NCI-H1694 (cell line): Measurements from ENCODE around the gene ST8SIA5.

ENCODE experiments used
- DNase-seq: peaks from one replicate; lab custom pipeline; 2025; lab: John Stamatoyannopoulos, UW

ST8SIA5 gene

DNA sequence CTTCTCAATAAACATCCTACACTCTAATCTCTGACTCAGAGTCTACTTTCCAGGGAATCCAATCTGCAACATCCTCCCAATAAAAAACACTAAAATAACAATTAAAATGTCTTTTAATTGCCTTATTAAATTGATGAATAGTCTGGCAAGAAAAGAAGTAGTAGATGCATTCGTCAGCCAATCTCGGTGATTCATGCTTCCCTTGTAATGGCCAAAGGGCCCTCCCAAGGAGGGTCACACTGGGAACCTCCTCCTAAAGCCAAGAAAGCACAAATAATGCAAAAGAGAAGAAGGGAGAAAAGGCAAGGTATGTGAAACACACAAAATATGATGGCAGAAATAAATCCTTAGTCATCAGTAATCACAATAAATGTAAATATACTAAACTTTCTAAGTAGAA, 16.8 kb downstream of the ST8SIA5 start:
- DNase-seq, result no peak

DNA sequence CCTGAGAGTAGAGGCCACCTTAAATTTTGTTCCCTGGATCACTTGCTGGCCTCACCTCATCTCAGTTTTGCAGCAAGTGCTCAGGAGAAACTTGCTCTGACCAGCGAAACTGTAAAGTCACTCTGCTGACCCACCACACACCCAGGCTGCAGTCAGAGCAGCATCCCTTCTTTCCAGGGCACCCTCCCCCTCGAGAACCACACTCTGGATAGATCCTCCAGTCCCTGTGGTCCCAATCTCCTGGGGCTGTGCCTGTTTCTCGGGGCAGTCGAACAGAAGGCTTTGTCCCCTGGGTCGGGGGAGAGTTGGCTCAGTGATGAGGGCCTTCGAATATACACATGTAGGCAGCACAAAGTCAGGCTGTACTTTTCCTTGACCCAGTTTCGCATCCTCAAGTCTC, 18.4 kb downstream of the ST8SIA5 start:
- DNase-seq, result no peak

DNA sequence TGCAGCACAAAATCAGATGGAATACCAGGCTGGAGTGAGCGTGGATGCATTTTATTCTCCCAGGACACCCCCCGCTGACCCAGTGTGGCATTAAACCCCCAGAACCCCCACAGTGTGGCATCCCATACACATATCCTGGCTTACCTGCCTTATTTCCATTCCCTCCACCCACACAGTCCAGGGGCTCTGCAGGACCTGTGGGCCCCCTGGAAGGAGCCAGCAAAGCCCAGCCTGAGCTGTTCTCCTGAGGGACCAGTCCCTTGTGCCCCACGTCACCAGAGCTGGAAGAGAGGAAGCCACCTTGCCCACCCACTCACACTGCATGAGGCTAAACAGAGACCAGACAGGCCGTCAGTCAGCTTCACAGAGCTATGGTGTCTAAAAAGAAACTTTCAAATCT, 20.1 kb downstream of the ST8SIA5 start:
- DNase-seq, result no peak

DNA sequence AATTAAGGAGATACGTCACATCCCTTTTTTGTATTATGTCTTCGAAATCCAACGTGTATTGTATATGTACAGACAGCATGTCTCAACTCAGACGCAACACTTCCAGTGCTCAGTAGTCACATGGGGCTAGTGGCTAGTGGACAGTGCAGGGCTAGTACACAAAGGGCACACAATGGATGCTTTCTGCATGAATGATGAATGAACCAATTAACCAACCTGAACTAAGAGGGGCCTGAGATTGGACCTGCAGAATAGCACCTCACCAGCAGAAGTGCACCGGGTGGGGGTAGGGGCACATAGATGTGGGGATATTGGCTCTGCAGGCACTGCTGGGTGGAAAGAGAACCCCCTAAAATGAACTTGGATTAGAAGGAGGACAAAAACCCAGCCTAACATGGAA, 20.7 kb downstream of the ST8SIA5 start:
- DNase-seq, result no peak

DNA sequence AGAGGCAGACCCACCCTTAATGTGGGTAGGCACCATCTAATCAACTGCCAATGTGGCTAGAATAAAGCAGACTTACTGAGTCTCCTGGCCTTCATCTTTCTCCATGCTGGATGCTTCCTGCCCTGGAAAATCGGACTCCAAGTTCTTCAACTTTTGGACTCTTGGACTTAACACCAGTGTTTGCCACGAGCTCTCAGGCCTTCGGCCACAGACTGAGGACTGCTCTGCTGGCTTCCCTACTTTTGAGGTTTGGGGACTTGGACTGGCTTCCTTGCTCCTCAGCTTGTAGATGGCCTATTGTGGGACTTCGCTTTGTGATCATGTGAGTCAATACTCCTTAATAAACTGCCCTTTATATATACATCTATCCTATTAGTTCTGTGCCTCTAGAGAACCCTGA, 21.9 kb downstream of the ST8SIA5 start:
- DNase-seq, result no peak

DNA sequence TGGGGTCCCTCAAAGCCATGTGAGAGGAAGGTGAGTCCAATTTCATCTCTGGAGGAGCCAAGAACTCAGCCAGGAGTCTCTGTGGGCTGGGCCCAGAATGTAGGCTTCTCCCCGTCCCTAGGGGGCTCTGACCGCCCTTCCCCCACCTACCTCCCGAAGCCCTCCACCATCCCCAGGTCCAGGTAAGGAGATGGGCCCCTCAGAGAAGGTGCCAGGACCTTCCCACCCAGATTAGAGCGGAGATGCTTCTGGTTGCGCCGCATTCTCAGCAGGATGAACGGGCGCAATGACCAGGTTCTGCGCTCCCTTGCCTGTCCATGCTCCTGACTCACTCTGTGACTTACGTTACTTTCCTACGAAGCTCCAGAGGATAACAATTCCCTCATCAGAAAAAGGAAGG, 23.0 kb downstream of the ST8SIA5 start:
- DNase-seq, result no peak

DNA sequence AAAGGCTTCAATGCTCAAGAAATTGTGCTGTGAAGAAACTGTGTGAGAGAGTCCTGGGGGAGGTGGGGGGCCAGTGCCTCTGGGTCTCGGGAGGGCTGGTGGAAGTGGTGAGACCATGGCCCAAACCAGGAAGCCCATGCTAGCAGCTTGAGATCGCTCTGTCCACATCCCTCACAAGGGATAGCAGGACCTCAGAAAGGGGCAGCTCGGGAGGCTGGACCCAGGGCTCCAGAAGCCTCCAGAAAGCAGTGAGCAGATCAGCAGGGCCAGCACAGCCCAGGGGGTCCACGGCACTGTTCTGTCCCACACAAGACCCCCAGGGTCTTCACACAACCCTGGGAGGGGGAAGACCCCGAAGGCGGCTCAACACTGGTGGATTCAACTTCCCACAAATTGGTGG, 24.1 kb downstream of the ST8SIA5 start:
- no peak for DNase-seq

DNA sequence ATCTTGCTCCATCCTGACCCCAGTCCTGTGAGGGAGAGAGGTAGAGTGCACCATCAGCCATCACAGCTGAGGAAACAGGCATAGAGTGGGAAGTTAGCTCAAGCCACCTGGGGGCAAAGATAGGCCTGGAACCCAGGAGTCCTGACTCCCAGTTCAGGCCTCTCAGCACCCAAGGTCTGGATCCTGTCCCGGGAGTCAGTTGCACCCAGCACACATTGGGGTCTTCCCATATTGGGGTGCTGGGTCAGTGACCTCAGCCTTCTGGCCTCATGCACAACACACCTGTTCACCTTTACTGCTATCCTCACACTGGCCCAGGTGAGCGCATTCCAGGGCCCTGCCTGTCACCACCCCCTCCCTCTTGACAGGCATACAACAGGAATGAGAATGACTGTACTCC, 24.7 kb downstream of the ST8SIA5 start:
- no peak for DNase-seq

DNA sequence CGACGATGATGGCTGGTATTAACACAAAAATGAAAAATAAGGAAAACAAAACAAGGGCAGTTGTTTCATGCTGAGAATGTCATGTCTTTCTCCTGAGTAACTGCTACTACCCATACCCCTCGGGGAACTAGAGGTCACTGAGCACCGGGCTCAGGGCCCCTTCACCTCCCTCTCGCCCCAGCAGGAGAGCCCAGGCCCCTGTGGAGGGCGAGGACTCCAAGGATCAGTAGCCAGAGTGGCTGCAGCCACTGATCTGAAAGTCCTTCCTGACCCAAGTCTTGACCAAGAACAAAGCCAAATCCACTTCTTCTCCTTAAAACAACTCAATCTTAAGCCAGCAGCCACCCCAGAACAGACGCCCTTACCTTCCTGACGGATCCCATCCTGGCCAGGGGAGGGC, 25.5 kb downstream of the ST8SIA5 start:
- no peak for DNase-seq

DNA sequence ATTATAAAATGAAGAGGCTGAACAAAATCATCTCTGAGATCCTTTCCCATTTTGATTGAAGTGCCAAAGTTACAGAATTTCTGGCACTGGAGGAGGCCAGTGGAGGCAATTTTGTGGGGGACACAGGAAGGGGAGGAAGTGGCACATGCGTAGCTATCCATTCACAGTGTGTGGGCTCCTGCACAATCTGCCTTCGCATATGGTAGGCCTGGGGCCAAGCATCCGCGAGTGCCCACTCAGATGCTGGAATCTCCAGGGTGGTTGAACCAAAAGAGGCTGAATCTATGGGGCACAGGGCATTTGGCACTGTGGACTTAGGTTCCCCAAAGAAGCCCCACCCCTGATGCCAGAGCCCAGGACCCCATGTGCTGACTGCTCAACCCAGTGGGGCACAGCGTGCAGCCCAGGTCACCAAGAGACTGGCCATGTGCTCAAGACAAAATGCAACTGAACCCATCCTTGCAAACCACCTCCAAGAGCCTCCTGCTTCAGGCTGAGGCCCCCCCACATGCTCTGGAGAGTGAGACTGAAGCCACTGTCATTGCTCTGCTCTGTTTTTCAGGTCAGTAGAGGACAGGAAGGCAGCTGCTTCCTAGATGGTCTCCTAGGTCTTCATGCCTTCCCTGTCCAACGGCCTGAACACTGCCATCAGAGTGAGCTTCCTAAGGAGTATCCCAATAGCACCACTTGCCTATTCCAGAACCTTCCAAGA, 28.5 kb downstream of the ST8SIA5 start:
- no peak for DNase-seq

DNA sequence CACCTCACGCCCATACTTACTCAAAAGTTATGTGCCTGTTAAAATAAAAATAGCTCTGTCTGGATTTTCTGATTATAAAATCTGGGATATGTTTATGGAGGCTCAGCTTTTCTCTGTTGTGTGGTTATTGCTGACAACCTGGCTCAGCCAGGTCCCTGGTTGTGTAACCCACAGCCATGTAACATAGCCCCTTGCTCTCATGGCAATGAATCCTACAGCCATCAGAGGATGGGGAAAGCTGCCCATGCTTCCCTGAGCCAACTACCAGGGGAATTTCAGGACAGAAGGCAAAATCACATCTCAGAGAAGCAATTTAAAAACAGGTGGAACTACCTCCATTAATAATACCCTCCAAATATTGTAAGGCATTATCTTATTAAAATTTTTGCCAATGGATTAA, 29.7 kb downstream of the ST8SIA5 start:
- DNase-seq, result no peak

DNA sequence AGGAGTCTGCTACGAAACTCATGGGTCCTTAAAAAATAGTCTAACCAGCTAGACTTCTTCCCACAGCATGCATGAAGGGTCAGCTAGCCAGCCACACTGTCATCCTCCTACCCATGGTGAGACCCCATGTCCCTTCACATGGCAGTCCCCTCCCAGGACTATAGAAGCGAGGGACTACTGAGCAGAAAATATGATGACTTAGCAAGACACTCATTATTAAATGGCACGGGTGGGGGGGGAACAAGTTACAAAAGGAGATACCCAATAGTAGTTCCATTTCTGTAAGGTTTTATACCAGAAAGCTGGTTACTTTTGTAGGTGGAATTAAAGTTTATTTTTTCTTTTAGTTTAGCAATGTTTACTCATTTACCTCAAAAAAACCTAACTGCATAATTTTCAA, 31.5 kb downstream of the ST8SIA5 start:
- DNase-seq, result no peak

DNA sequence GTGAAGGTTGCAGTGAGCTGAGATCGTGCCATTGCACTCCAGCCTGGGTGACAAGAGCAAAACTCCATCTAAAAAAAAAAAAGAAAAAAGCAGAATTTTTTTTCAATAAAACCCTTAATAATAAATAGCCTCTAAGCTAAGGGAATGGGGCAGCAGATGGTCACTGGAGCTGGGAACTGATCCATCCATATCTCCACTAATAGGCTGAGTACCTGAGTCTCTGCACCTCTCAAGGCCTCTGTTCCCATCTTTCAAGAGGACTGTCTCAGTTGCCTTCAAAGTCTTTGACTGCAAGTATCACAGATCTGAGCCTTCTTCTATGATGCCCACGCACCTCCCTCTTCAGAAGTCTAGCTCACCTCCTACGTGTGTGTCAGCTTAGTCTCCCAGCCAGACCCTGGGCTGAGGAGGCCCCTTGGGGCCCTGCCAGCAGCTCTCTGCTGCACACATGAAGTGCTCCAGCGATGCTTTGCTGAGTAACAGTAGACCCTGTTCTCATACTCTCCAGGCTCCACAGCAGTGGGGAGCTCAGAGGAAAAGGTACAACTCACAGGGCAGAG, 32.9 kb downstream of the ST8SIA5 start:
- DNase-seq, result no peak

DNA sequence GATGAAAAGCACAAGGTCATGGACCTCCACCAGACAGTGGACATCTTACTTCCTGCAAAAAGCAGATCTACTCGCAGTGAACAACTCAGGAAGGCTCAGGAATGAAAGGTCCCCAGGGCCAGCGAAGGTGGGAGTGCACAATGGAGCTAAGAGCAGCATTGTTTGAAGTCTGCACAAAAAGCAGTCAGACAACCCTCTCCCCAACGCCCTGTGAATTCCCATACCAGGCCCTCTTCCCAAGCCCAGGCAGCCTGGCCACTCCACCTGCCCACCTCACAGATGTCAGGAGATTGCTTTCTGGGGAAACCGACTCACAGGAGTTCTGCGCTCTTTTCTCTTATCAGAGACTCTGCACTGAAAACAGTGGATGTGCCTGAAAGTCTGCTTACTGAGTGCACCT, 34.8 kb downstream of the ST8SIA5 start:
- no peak for DNase-seq

DNA sequence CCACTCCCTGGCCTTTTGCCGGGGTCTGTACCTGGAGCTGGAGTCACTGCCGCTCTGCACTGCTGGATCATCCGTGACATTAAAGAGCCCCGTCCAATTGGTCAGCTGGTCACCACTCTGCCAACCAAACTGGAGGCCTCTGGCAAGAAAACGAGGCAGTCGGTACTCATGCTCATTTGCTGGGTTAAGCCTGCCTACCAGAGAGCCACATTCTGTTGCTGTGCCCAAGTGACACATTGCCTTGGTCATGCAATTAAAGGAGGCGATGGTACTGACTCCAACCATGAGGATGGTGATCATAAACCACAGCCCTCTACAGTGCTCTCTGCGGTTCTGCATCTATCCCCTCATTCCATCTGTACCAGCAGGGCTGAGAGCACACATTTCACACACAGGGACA, 35.5 kb downstream of the ST8SIA5 start:
- no peak for DNase-seq

DNA sequence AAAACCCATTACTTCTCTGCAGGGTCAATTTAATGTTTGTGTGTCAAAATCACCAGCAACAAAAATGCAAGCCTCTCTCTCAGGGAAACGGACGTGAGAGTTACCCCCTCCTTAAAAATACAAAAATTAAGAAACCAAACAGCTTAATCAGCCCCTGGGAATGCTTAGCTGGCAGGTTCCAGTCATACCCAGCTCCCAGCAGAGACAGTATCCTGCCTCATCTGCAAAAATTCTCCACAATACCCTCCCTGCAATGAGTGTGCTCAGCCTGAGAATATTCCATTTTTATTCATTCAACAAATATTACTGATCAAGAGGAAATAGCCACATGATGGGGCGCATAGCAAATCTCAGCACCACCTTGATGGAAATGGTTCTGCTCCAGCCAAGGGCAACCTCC, 36.3 kb downstream of the ST8SIA5 start:
- DNase-seq, result no peak

DNA sequence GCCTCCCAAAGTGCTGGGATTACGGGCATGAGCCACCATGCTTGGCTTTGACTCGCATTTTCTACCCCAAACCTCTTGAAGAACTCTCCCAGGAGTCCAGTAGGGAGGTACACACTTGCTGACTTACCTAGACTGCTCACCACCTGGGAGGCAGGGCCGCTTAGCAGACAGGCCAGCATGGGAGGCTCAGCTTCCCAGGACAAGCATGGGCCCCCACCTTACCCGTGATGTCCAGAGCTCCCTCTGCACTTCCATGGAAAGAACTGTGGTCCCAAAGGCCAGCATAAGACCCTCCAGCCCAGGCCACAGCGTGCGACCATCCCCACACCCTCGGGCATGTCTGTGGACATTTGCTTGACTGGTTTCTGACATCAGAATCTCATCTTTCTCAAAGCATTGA, 36.8 kb downstream of the ST8SIA5 start:
- no peak for DNase-seq

DNA sequence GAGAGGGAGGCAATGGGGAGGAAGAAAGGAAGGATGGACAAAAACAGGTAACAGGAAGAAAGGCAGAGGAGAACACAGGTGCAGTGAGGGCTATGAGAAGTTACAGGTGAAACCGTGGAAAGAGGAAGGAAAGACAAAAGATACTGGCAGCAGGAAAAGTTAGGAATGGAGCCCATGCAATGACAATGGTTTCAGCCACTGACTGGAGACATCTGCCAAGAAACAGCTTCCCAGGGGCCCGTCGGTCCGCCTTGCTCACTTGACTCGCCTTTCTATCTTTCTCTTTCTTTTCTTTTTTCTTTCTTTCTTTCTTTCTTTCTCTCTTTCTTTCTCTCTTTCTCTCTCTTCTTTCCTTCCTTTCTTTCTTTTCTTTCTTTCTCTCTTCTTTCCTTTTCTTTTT, 37.5 kb downstream of the ST8SIA5 start:
- DNase-seq, result no peak

DNA sequence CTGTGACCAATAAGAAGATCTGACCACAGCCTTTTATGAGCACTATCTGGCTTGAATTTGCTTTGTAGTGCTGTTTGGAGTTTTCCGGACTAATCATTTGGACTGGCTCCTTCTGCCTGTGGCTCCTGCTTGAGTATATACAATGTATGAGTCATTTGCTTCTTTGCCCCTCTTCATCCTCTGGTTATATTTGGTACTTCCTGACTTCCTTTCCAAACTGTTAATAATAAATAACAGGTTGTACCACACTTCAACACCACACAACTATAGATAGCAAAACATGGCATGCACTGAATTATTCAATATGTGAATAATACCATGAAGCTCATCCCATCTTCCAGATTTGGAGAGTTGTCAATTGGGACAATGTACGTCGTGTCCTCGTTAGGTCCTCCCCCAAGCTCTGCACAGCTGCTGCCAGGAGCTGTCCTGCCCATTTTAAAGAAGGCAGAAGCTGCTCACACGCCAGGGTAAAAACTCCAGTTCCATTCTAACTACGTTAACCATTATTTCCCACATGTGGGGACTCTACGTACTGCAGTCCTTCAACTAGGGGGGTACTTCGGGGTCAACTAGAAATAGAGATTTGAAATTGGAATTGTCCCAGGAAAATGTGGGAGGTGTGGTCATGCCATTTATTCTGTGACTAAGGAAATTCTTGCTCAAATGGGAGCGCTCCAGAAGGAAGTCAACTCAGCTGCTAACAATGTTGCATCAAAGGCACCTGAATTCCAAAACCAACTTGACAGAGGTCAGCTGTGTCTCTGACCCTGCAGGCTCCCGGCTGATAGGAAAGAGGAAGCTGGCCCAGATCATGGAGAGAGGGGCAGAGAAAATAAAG, 38.1 kb downstream of the ST8SIA5 start:
- DNase-seq, result no peak

DNA sequence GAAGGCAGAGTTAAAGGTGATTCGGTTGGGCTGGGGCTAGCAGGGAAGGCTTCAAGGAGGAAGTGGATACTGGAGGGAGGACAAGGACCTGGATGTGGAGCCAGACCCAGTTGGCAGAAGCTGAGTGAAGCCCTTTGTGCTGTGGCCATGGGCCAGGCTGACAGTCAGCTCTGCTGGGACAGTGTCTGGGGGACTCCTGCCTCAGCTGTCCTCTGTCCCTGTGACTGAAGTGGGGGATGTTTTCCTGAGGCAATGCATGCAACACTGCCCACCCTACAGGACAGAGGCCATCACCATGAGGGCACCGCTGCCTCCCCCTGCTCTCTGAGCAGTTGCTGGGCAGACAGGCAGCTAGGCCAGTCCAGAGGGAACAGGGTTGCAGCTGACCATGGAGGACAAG, 40.0 kb downstream of the ST8SIA5 start:
- DNase-seq, result no peak

DNA sequence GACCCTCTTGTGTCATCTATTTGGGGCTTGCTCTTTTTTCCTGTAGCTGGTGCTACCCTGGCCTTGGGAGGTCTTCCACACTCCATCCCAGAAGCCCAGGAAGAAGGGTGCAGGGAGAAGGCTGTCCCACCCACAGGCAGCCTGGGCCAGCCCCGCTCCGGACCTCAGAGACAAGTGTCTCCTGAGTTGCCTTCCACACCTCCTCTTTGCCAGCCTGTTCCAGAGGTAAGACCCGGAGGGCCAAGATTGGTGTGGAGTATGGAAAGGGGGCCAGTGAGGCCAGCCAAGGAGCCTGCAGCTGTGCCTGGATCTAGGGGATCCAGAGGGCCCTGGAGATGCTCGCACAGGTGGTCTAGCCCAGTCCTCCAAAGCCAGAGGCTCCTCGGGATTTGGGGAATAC, 40.5 kb downstream of the ST8SIA5 start:
- DNase-seq, result no peak

DNA sequence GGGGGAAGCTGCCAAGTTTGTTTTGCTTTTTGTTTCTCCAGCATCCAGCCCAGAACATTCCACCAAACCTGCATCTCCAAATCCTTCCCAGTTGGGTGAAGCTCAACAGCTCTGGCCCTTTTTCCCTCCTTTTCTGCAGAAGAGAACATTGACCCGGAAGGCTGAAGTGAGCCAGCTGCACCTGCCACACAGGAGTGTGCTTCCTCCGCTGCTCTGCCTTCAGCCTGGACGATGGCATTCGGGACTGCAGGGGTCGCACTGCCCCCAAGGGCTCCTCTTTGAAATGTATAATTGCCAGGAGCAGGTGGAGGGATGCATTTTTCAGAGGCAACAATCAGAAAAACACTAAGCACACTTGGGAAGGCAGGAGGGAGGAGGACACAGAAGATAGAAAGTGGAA, 41.8 kb downstream of the ST8SIA5 start:
- DNase-seq, result no peak

DNA sequence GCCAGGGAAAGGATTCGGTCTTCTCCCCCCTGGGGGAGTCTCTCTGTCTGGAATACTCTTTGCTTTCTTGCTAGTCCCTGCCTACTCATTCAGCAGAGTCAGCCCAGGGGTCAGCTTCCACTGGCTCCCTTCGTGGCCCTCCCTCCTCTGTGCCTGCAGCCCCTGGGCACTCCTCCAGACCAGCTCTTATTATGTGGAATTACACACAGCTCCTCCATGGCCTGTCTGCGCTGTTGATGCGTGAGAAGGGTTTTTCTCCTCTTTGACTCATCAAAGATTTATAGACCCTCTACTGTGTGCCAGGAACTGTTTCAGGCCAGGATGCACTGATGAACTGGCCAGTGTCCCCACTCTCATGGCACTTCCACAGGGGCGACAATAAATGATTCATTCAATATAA, 44.4 kb downstream of the ST8SIA5 start:
- no peak for DNase-seq
